GM12878 (cell line): ENCODE measurements around the gene NOVA2. TPM values are rescaled to one million over a fixed set of nuclear protein-coding genes. Genes with fewer than 3 reads are reported as not detected.

Experiments used
- E4F1 ChIP-seq: fragments of 450-650 bp; IDR thresholded peaks from 2 replicates; pipeline ENCODE4 v1.6.1; 2018; ENCODE audit warnings: borderline replicate concordance, mild to moderate bottlenecking; ENCODE audit not compliant: partially characterized antibody
- FOS ChIP-seq: IDR thresholded peaks from 3 replicates; pipeline ENCODE4 v1.6.1; 2011; ENCODE audit warnings: borderline replicate concordance; ENCODE audit not compliant: insufficient read length; ENCODE audit errors: extremely low read depth
- HCFC1 ChIP-seq: fragments of 150-350 bp; IDR thresholded peaks from 2 replicates; pipeline ENCODE4 v1.6.1; 2014; ENCODE audit warnings: low read length
- MAX ChIP-seq: IDR thresholded peaks from 2 replicates; pipeline ENCODE4 v1.6.1; 2012; ENCODE audit warnings: low read depth, low read length, improper control_type of control experiment
- MLLT1 ChIP-seq: fragments of 450-650 bp; IDR thresholded peaks from 2 replicates; pipeline ENCODE4 v1.6.1; 2016; ENCODE audit warnings: mild to moderate bottlenecking
- MTA2 ChIP-seq: fragments of 450-650 bp; IDR thresholded peaks from 2 replicates; pipeline ENCODE4 v1.6.1; 2016; ENCODE audit warnings: low read depth, mild to moderate bottlenecking, moderate library complexity
- PML ChIP-seq: IDR thresholded peaks from 2 replicates; pipeline ENCODE4 v1.6.1; 2012; ENCODE audit warnings: low read length, inconsistent platforms
- RFX5 ChIP-seq: IDR thresholded peaks from 2 replicates; pipeline ENCODE4 v1.6.1; 2011; ENCODE audit warnings: low read depth, low read length, improper control_type of control experiment
- SIN3A ChIP-seq: IDR thresholded peaks from 2 replicates; pipeline ENCODE4 v1.6.1; 2012; ENCODE audit warnings: low read depth, low read length, improper control_type of control experiment
- SP1 ChIP-seq: IDR thresholded peaks from one replicate; pipeline ENCODE4 v1.6.1; 2011; ENCODE audit warnings: low read depth, low read length
- TCF3 ChIP-seq: IDR thresholded peaks from 2 replicates; pipeline ENCODE4 v1.6.1; 2012; ENCODE audit warnings: low read depth, mild to moderate bottlenecking, low read length, borderline replicate concordance; ENCODE audit not compliant: insufficient read depth
- YY1 ChIP-seq: IDR thresholded peaks from 2 replicates; pipeline ENCODE4 v1.6.1; 2011; ENCODE audit warnings: low read depth, mild to moderate bottlenecking, low read length
- polyA plus RNA-seq, 11 experiments: library from polyadenylated mRNA; depleted of rRNA in 4 of 11; unstranded in 6 of 11; stranded (reverse) in 5 of 11; fragments of >200 nt; fragmentation: Nextera tagmentation in 4 of 11; fragmentation: Illumina TruSeq in 1 of 11; extraction: Ambion mirVana in 4 of 11; extraction: Trizol in 1 of 11; gene quantifications; 1 replicate in 1 of 11; 2 replicates in 10 of 11; pipeline versions ENCODE4 v1.2.1 to v1.2.3, GENCODE V29; 2011 to 2016; ENCODE audit warnings: inconsistent platforms in 2 of 11, missing spikeins in 2 of 11, low read depth in 1 of 11
- total RNA-seq, 4 experiments: library from RNA; depleted of rRNA in 3 of 4; stranded (reverse); fragments of >200 nt in 3 of 4; fragmentation: Illumina TruSeq in 1 of 4; extraction: Trizol in 1 of 4; gene quantifications; 2 replicates each; pipeline versions ENCODE4 v1.2.1 to v1.2.3, GENCODE V29; 2013 to 2021

NOVA2 gene
- total and polyA plus RNA-seq, 10 of the 15 experiments (the other 5 are each of a cell fraction or from before 2014, with no cell fraction given): under 0.01 to 0.44 (median 0.03) TPM; not detected in 4

GRCh38 chr19:45994998-45995714 is 21.5 kb upstream of the NOVA2 start, which contains the start of gene CCDC61 (continued):
- peak; percentile 94 for TF ChIP-seq MAX
- 0 out of 2 replicates have a peak, but pooled peaks have one; percentile 14 for TF ChIP-seq MTA2
- peak; percentile 96 for TF ChIP-seq FOS
- peak; percentile 18; the same call in 1 of the 2 replicates for TF ChIP-seq HCFC1
- peak; percentile 26; the same call in 1 of the 2 replicates for TF ChIP-seq SIN3A
- peak; percentile 82 for TF ChIP-seq MLLT1
- peak; percentile 71; the same call in 1 of the 2 replicates for TF ChIP-seq PML
- TF ChIP-seq E4F1: peak; percentile 97
- TF ChIP-seq YY1: 0 out of 2 replicates have a peak, but pooled peaks have one; percentile 11
- 0 out of 2 replicates have a peak, but pooled peaks have one; percentile 15 for TF ChIP-seq RFX5
- TF ChIP-seq TCF3: no peak
- peak; percentile 98 for TF ChIP-seq SP1
